ENCODE measurements around the gene MED10. TPM values are rescaled to one million over a fixed set of nuclear protein-coding genes. Genes with fewer than 3 reads are reported as not detected.

The MED10 gene
- total and polyA plus RNA-seq, 2 donors (not counting 1 experiment from before 2014, with no cell fraction given), result 49.9 to 50.9 TPM

DNA sequence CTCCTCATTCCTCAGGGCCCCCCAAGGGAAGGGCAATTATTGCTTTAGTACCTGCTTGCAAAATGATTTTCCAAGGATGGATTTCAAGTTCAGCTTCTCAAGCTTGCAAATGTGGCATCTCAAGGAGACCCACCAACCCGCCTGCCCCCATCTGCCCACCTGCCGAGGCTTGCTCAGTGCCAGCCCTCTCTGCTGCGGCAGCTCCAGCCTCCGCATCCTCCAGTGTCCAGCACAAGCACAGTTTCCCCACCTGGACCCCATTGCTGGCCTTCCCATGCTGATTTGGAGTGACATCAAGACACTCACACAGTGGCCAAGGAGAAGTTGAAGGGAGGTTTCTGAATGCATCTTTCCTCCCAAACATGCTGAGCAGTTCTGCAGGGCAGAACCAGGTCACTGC lies 31.2 kb downstream of the MED10 start:
- no peak for DNase-seq
- peaks cover 0 to 5% (median 0%) of the 10 kb centered on the region in 3 donors for H3K9me3 ChIP-seq (ENCODE audit: control extremely low read depth in 1 of 3, control insufficient read depth in 2 of 3, insufficient read depth in 1 of 3, low read length in 2 of 3)
- H3K9ac ChIP-seq (ENCODE audit: low read length), result no peak overlapping the region
- no peak overlapping the region for H2AFZ ChIP-seq (ENCODE audit: insufficient read depth, low read depth, low read length, poor library complexity, severe bottlenecking)
- H4K20me1 ChIP-seq (ENCODE audit: control insufficient read depth, insufficient read depth, low read length, poor library complexity, severe bottlenecking), result no peaks in the 10 kb centered on the region
- H3K4me2 ChIP-seq (replicated peaks; ENCODE audit: low read depth, low read length, poor library complexity, severe bottlenecking), result no peak overlapping the region
- no peak for ATAC-seq (ENCODE audit: low read depth)
- no peaks in the 10 kb centered on the region for H3K27me3 ChIP-seq (replicated peaks in 1 of 4; ENCODE audit: control extremely low read depth in 1 of 4, control insufficient read depth in 3 of 4, insufficient read depth in 4 of 4, low read length in 3 of 4)
- H3K4me3 Mint-ChIP-seq, result no peak overlapping the region
- H3K27ac Mint-ChIP-seq, result no peak overlapping the region
- intact Hi-C loops (cut with micrococcal nuclease), result no loop called here
- no peaks in the 10 kb centered on the region for H3K4me1 ChIP-seq (ENCODE audit: control insufficient read depth in 2 of 2, insufficient read depth in 2 of 2, low read length in 2 of 2)
- ChIA-PET CTCF (no interaction called here), POLR2A (no interaction called here)
- H3K27ac ChIP-seq (ENCODE audit: low read length in 2 of 2), result no peak overlapping the region
- 98% methylated on average over 3 of the region's 4 CpGs for WGBS (ENCODE audit: insufficient coverage)
- no peaks in the 10 kb centered on the region for H3K9me3 Mint-ChIP-seq (ENCODE audit: insufficient read depth)
- H3K4me3 ChIP-seq (ENCODE audit: control extremely low read depth in 1 of 5, extremely low read depth in 1 of 5, insufficient read depth in 1 of 5, low read depth in 2 of 5, low read length in 4 of 5), result no peak overlapping the region
- no peaks in the 10 kb centered on the region for H3K79me2 ChIP-seq (ENCODE audit: control insufficient read depth, insufficient read depth, low read length)
- no peak for TF ChIP-seq EZH2 (IDR thresholded peaks at IDR 0.05; ENCODE audit: borderline replicate concordance, insufficient read depth, low read depth, low read length, poor library complexity, severe bottlenecking)
- TF ChIP-seq, protein P1, sequence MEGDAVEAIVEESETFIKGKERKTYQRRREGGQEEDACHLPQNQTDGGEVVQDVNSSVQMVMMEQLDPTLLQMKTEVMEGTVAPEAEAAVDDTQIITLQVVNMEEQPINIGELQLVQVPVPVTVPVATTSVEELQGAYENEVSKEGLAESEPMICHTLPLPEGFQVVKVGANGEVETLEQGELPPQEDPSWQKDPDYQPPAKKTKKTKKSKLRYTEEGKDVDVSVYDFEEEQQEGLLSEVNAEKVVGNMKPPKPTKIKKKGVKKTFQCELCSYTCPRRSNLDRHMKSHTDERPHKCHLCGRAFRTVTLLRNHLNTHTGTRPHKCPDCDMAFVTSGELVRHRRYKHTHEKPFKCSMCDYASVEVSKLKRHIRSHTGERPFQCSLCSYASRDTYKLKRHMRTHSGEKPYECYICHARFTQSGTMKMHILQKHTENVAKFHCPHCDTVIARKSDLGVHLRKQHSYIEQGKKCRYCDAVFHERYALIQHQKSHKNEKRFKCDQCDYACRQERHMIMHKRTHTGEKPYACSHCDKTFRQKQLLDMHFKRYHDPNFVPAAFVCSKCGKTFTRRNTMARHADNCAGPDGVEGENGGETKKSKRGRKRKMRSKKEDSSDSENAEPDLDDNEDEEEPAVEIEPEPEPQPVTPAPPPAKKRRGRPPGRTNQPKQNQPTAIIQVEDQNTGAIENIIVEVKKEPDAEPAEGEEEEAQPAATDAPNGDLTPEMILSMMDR (IDR thresholded peaks at IDR 0.05), result no peak
- no peaks in the 10 kb centered on the region for H3K27me3 Mint-ChIP-seq
- no peaks in the 10 kb centered on the region for H3K36me3 ChIP-seq (replicated peaks in 1 of 2; ENCODE audit: control extremely low read depth in 1 of 2, control insufficient read depth in 1 of 2, extremely low read depth in 1 of 2, insufficient read depth in 2 of 2, low read length in 1 of 2)
- no peaks in the 10 kb centered on the region for H3K4me1 Mint-ChIP-seq

DNA sequence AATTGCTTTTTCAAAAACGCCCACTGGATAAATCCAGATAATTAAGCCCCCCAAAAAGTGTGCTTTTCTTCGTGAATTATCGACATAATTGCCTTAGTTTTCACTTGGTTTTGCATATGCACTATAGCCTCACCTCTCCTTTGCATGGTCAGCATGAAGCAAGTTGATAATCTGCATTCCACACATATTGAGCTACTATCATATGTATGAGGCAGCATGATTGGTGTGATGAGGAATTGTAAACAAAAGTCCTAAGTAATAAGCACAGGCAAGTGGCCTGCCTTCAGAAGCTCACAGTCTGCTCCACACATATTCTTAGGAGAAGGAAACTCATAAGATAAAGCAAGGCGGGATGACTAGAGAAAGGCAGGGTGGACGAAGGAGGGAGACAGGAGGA lies 33.8 kb downstream of the MED10 start:
- Histone ChIP-seq H3K27me3 (replicated peaks in 1 of 4; ENCODE audit: control extremely low read depth in 1 of 4, control insufficient read depth in 3 of 4, insufficient read depth in 4 of 4, low read length in 3 of 4) (no peaks in the 10 kb centered on the region), H3K27ac (ENCODE audit: low read length in 2 of 2) (no peak overlapping the region), H3K79me2 (ENCODE audit: control insufficient read depth, insufficient read depth, low read length) (no peaks in the 10 kb centered on the region), H2AFZ (ENCODE audit: insufficient read depth, low read depth, low read length, poor library complexity, severe bottlenecking) (no peak overlapping the region), H3K4me1 (ENCODE audit: control insufficient read depth in 2 of 2, insufficient read depth in 2 of 2, low read length in 2 of 2) (no peaks in the 10 kb centered on the region), H3K4me2 (replicated peaks; ENCODE audit: low read depth, low read length, poor library complexity, severe bottlenecking) (no peak overlapping the region), H4K20me1 (ENCODE audit: control insufficient read depth, insufficient read depth, low read length, poor library complexity, severe bottlenecking) (no peaks in the 10 kb centered on the region), H3K9me3 (ENCODE audit: control extremely low read depth in 1 of 3, control insufficient read depth in 2 of 3, insufficient read depth in 1 of 3, low read length in 2 of 3) (peaks cover 0 to 5% (median 0%) of the 10 kb centered on the region in 3 donors), H3K36me3 (replicated peaks in 1 of 2; ENCODE audit: control extremely low read depth in 1 of 2, control insufficient read depth in 1 of 2, extremely low read depth in 1 of 2, insufficient read depth in 2 of 2, low read length in 1 of 2) (no peaks in the 10 kb centered on the region), H3K4me3 (ENCODE audit: control extremely low read depth in 1 of 5, extremely low read depth in 1 of 5, insufficient read depth in 1 of 5, low read depth in 2 of 5, low read length in 4 of 5) (no peak overlapping the region), H3K9ac (ENCODE audit: low read length) (no peak overlapping the region)
- no peaks in the 10 kb centered on the region for H3K9me3 Mint-ChIP-seq (ENCODE audit: insufficient read depth)
- H3K4me3 Mint-ChIP-seq, result no peak overlapping the region
- POLR2A ChIA-PET, result no interaction called here
- CTCF ChIA-PET, result no interaction called here
- intact Hi-C loops (cut with micrococcal nuclease), result no loop called here
- DNase-seq (no peak), ATAC-seq (ENCODE audit: low read depth) (no peak)
- 100% methylated on average over 3 of the region's 5 CpGs for WGBS (ENCODE audit: insufficient coverage)
- H3K27ac Mint-ChIP-seq, result no peak overlapping the region
- H3K4me1 Mint-ChIP-seq, result no peaks in the 10 kb centered on the region
- no peak for TF ChIP-seq EZH2 (IDR thresholded peaks at IDR 0.05; ENCODE audit: borderline replicate concordance, insufficient read depth, low read depth, low read length, poor library complexity, severe bottlenecking)
- H3K27me3 Mint-ChIP-seq, result no peaks in the 10 kb centered on the region
